ENCODE measurements around the gene EHBP1. TPM values are rescaled to one million over a fixed set of nuclear protein-coding genes. Genes with fewer than 3 reads are reported as not detected.
"Not testable (repeated sequence)": the region's sequence is repeated elsewhere in the genome, so short reads cannot be mapped to it uniquely, and the experiment has no call there.

Gene EHBP1
- total RNA-seq, 2 experiments from 2014 or later = 19.3 to 23.2 TPM

DNA sequence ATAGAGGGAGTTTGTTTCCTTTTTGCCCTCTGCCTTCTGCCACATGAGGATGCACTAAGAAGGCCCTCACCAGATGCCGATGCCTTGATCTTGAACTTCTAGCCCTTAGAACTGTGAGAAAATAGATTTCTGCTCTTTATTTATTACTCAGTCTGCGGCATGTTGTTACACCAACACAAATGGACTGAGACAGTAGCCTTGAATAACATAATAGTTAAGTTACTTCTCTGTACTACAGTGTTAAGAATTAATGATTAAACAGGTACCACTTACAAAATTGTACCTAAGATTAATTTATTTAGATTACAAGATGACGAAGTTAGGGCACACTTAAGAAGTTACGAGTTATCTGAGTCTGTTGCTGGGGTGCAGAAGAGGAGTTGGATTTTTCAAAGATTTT, 42.4 kb downstream of the EHBP1 start:
- no peaks in the 10 kb centered on the region for H3K4me1 Mint-ChIP-seq
- ChIA-PET CTCF (no interaction called here), POLR2A (no interaction called here)
- peaks cover 13% of the 10 kb centered on the region for H3K36me3 Mint-ChIP-seq (ENCODE audit: low read depth)
- H3K4me3 Mint-ChIP-seq = no peak overlapping the region
- H3K9me3 Mint-ChIP-seq = peaks cover 6% of the 10 kb centered on the region
- no peak for DNase-seq
- H3K27me3 Mint-ChIP-seq = no peaks in the 10 kb centered on the region
- no peak overlapping the region for H3K27ac Mint-ChIP-seq

DNA sequence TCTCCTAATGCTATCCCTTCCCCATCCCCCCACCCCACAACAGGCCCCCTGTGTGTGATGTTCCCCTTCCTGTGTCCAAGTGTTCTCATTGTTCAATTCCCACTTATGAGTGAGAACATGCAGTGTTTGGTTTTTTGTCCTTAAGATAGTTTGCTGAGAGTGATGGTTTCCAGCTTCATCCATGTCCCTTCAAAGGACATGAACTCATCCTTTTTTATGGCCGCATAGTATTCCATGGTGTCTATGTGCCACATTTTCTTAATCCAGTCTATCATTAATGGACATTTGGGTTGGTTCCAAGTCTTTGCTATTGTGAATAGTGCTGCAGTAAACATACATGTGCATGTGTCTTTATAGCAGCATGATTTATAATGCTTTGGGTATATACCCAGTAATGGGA, 43.6 kb downstream of the EHBP1 start:
- DNase-seq, POLR2A ChIA-PET, H3K4me1 Mint-ChIP-seq, CTCF ChIA-PET, H3K27ac Mint-ChIP-seq, H3K27me3 Mint-ChIP-seq, H3K4me3 Mint-ChIP-seq: not testable (repeated sequence)
- Mint-ChIP-seq H3K36me3 (ENCODE audit: low read depth) (peaks cover 15% of the 10 kb centered on the region), H3K9me3 (peaks cover 11% of the 10 kb centered on the region)

DNA sequence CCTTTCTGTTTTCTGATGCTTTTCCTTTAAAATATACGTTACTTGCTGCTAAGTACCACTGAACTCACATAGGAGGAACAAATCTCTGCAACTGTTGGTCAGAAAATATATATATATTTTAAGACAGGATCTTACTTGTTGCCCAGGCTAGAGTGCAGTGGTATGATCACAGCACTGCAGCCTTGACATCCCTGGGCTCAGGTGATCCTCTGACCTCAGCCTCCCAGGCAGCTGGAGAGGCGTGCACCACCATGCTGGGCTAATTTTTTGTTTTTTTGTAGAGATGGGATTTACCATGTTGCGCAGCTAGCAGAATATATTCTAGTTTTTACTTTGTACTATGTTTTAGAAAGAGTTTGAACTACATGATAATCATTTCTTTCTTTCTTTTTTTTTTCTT, 51.5 kb downstream of the EHBP1 start:
- CTCF ChIA-PET = interaction anchor here (0.6 to 0.7 kb wide), 3 partner anchors 214 to 502 kb away, joined by 3 to 4 read pairs (median 3); no protein-coding TSS in a partner anchor

DNA sequence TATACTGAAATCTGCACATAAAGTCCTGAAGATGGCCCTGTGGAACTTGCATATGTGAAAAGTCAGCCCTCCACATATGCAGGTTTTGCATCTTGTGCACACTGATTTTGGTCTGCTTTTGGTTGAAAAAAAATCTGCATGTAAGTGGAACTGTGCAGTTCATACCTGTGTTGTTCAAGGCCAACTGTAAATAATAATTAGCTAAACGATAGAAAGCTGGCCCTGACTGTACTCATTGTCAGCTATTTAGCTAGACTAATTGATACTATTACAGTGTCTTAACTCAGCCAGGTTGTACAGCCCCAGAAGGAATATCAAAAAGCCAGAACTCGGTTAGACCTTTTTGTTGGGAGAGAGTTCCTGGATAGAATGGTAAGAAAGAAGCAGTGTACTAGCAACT, 54.5 kb downstream of the EHBP1 start:
- ChIA-PET CTCF (no interaction called here), POLR2A (no interaction called here)
- DNase-seq = no peak
- H3K27me3 Mint-ChIP-seq = no peaks in the 10 kb centered on the region
- no peak overlapping the region for H3K4me3 Mint-ChIP-seq
- peaks cover 3% of the 10 kb centered on the region for H3K36me3 Mint-ChIP-seq (ENCODE audit: low read depth)
- no peaks in the 10 kb centered on the region for H3K4me1 Mint-ChIP-seq
- H3K9me3 Mint-ChIP-seq = peaks cover 3% of the 10 kb centered on the region
- no peak overlapping the region for H3K27ac Mint-ChIP-seq

More for the DNA sequence above, 51.5 kb downstream of the EHBP1 start:
- no peaks in the 10 kb centered on the region for H3K4me1 Mint-ChIP-seq
- H3K27me3 Mint-ChIP-seq = no peaks in the 10 kb centered on the region
- H3K27ac Mint-ChIP-seq = no peak overlapping the region
- peaks cover 9% of the 10 kb centered on the region for H3K36me3 Mint-ChIP-seq (ENCODE audit: low read depth)
- no peak overlapping the region for H3K4me3 Mint-ChIP-seq
- H3K9me3 Mint-ChIP-seq = peaks cover 9% of the 10 kb centered on the region
- no peak for DNase-seq
- POLR2A ChIA-PET = no interaction called here

DNA sequence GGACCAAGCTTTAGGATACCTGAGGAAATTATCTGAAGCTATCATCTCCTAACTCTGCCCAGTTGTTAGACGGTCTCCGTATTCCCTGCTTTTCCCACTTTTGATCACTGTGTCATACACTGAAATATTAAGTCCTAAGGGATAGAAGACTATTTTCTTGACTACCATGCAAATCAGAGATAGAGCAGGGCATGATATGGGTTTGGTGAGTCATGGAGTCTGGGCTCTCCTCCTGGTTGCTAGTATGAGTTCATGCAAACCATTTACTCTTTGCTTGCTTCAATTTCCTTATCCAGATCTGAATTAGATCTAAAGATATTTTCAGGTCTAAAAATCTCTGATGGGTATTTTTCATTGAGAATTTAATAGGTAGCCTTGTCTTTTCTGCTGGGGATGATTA, 55.0 kb downstream of the EHBP1 start:
- no peak for DNase-seq
- ChIA-PET POLR2A (no interaction called here), CTCF (no interaction called here)
- Mint-ChIP-seq H3K27me3 (no peaks in the 10 kb centered on the region), H3K36me3 (ENCODE audit: low read depth) (no peaks in the 10 kb centered on the region), H3K4me1 (no peaks in the 10 kb centered on the region), H3K4me3 (no peak overlapping the region), H3K27ac (no peak overlapping the region), H3K9me3 (no peaks in the 10 kb centered on the region)

DNA sequence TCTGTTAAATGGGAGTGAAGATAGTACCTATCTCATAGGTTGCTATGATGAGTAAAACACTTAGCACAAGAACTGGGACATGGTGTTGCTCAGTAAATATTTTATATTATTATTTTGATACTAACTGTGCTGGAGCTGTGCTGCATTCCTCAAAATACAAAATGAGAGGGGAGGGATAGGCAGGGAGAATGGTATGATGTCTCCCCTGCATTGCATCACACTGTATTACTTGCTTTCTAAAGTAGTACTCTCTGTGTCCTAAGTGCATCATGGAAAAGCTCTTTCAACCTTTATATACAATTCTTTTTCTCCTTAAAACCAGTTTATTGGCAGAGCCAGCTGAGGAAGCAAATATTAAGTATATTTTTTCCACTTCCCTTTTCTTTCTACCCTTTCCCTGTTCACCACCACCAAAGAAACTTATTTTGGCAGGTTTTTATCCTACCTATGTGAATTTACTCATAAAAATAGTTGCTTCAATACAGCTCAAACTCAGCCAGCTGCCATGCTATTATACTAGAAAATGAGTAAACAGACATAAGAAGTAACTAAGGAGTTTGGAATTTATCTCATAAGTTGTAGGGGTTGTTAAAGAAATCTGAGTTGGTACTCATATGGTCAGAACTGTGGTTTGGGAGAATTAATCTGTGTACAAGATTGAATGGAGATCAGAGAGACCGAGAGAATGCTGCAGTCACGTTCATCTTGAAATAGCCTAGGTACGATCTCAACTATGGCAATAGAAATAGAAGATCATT, 60.3 kb downstream of the EHBP1 start:
- no peak overlapping the region for H3K4me3 Mint-ChIP-seq
- no peaks in the 10 kb centered on the region for H3K27me3 Mint-ChIP-seq
- no peaks in the 10 kb centered on the region for H3K36me3 Mint-ChIP-seq (ENCODE audit: low read depth)
- no peaks in the 10 kb centered on the region for H3K4me1 Mint-ChIP-seq
- DNase-seq = no peak
- no peak overlapping the region for H3K27ac Mint-ChIP-seq
- H3K9me3 Mint-ChIP-seq = no peaks in the 10 kb centered on the region
- ChIA-PET CTCF (interaction anchor here (1.1 kb wide), 1 partner anchor 308 kb away, joined by 3 read pairs; no protein-coding TSS in a partner anchor), POLR2A (no interaction called here)

DNA sequence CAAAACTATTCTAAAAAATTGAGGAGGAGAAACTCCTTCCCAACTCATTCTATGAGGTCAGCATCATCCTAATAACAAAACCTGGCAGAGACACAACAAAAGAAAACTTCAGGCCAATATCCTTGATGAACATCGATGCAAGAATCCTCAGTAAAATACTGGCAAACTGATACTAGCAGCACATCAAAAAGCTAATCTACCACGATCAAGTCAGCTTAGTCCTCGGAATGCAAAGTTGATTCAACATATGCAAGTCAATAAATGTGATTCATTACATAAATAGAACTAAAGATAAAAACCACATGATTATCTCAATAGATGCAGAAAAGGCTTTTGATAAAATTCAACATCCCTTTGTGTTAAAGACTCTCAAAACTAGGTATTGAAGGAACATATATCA, 63.1 kb downstream of the EHBP1 start:
- Mint-ChIP-seq H3K4me1 (peaks cover 3% of the 10 kb centered on the region), H3K36me3 (ENCODE audit: low read depth) (no peaks in the 10 kb centered on the region), H3K27me3 (no peaks in the 10 kb centered on the region), H3K9me3 (no peaks in the 10 kb centered on the region), H3K27ac (no peak overlapping the region), H3K4me3 (no peak overlapping the region)
- POLR2A ChIA-PET = no interaction called here
- CTCF ChIA-PET = interaction anchor here (0.8 to 1.2 kb wide), 2 partner anchors 311 to 312 kb away, joined by 3 read pairs; no protein-coding TSS in a partner anchor
- DNase-seq = no peak

DNA sequence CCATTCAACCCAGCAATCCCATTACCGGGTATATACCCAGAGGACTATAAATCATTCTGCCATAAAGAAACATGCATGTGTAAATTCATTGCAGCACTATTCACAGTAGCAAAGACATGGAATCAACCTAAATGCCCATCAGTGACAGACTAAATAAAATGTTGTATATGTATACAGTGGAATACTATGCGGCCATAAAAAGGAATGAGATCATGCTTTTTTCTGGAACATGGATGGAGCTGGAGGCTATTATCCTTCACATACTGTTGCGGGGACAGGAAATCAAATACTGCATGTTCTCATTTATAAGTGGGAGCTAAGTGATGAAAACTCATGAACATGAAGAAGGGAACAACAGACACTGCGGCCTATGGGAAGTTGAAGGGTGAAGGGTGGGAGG, 65.1 kb downstream of the EHBP1 start:
- Mint-ChIP-seq H3K9me3 (no peaks in the 10 kb centered on the region), H3K27ac (no peak overlapping the region), H3K36me3 (ENCODE audit: low read depth) (no peaks in the 10 kb centered on the region), H3K27me3 (no peaks in the 10 kb centered on the region), H3K4me3 (no peak overlapping the region), H3K4me1 (peaks cover 3% of the 10 kb centered on the region)
- no peak for DNase-seq
- ChIA-PET CTCF (interaction anchor here (4.4 kb wide), 1 partner anchor 314 kb away, joined by 30 read pairs; no protein-coding TSS in a partner anchor), POLR2A (no interaction called here)

DNA sequence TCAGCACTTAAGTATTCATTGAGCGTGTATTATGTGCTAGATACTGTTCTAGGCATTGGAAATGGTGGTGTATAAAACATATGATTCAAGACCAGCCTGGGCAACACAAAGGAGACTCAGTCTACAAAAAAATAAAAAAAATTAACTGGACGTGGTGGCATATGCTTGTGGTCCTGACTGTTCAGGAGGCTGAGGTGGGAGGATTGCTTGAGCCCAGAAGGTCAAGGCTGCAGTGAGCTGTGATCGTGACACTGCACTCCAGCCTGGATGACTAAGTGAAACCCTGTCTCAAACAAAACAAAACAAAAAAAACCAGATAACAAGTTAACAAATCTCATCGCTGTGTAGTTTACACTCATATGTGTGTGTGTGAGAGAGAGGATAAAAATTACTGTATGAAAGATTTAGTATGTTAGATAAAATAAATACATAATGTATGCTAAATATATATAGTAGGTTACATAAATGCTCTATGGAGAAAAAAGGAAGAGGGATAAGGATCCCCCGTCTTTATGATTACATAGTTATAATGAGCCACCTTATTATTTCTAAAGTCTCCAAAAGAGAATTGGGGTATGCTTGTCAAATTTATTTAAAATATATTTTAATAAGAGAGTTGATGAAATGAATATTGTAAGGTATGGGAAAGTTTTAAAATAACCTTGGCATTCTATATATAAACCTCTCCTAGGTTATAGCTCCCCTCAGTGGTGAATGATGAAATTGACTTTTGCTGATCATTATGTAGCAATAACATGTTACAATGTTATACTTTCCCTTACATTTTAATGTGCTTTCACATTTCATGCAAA, 69.2 kb downstream of the EHBP1 start:
- ChIA-PET POLR2A (no interaction called here), CTCF (interaction anchor here (0.9 to 4.7 kb wide), 5 partner anchors 10 to 650 kb away, joined by 3 to 59 read pairs (median 13); no protein-coding TSS in a partner anchor)
- DNase-seq = no peak
- Mint-ChIP-seq H3K36me3 (ENCODE audit: low read depth) (no peaks in the 10 kb centered on the region), H3K4me1 (peaks cover 3% of the 10 kb centered on the region), H3K27ac (no peak overlapping the region), H3K27me3 (no peaks in the 10 kb centered on the region), H3K4me3 (no peak overlapping the region), H3K9me3 (no peaks in the 10 kb centered on the region)

DNA sequence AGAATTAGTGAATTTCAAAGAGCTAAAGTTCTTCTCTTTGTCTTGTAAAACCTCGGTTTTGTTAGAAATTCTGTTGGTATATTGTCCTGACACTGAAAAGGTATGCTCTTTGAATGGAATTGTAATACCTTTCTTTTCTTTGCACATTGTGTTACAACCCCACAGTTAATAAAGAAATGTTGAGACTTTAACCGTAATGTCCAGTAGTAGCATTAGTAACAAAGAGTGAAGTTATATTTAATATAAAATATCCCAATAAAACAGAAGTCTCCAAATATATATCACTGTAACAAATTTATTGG, 69.8 kb downstream of the EHBP1 start:
- no peaks in the 10 kb centered on the region for H3K36me3 Mint-ChIP-seq (ENCODE audit: low read depth)
- CTCF ChIA-PET = interaction anchor here (0.9 to 4.7 kb wide), 4 partner anchors 9 to 650 kb away, joined by 3 to 59 read pairs (median 8); no protein-coding TSS in a partner anchor
- peaks cover 3% of the 10 kb centered on the region for H3K4me1 Mint-ChIP-seq
- DNase-seq = no peak
- POLR2A ChIA-PET = no interaction called here
- H3K27me3 Mint-ChIP-seq = no peaks in the 10 kb centered on the region
- no peaks in the 10 kb centered on the region for H3K9me3 Mint-ChIP-seq
- no peak overlapping the region for H3K27ac Mint-ChIP-seq
- no peak overlapping the region for H3K4me3 Mint-ChIP-seq

DNA sequence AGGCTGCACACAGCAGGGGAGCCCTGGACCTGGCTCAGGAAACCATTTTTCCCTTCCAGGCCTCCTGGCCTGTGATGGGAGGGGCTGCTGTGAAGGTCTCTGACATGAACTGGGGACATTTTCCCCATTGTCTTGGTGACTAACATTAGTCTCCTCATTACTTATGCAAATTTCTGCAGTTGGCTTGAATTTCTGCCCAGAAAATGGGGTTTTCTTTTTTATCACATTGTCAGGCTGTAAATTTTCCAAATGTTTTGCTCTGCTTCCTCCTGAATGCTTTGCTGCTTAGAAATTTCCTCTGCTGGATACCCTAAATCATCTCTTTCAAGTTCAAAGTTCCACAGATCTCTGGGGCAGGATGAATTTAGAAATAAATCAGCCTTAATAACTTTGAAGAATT, 78.2 kb downstream of the EHBP1 start:
- no peak overlapping the region for H3K4me3 Mint-ChIP-seq
- no peak overlapping the region for H3K27ac Mint-ChIP-seq
- H3K36me3 Mint-ChIP-seq (ENCODE audit: low read depth) = peaks cover 7% of the 10 kb centered on the region
- no peaks in the 10 kb centered on the region for H3K27me3 Mint-ChIP-seq
- no peaks in the 10 kb centered on the region for H3K4me1 Mint-ChIP-seq
- ChIA-PET POLR2A (no interaction called here), CTCF (no interaction called here)
- peaks cover 8% of the 10 kb centered on the region for H3K9me3 Mint-ChIP-seq
- no peak for DNase-seq

DNA sequence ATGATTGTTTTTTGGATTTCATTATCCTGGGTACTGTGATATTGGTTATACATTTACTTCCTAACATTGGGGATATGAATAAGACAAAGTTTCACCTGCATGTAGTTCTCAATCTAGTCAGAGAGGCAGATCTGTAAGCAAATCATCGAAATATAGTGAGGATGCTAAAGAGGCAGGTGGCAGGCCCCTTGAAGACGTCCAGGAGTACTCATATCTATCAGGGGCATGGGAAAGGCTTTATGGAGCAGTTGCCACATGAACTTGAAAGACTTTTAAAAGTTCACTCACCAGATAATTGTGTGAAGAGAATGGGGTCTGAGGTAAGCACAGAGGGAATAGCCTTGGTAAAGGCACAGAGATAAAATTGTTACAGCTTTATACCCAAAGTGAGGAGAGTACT, 78.8 kb downstream of the EHBP1 start:
- peaks cover 8% of the 10 kb centered on the region for H3K9me3 Mint-ChIP-seq
- no peaks in the 10 kb centered on the region for H3K4me1 Mint-ChIP-seq
- ChIA-PET POLR2A (no interaction called here), CTCF (interaction anchor here (0.8 kb wide), 1 partner anchor 9 kb away, joined by 3 read pairs; no protein-coding TSS in a partner anchor)
- H3K4me3 Mint-ChIP-seq = no peak overlapping the region
- H3K27me3 Mint-ChIP-seq = no peaks in the 10 kb centered on the region
- no peak for DNase-seq
- H3K27ac Mint-ChIP-seq = no peak overlapping the region
- H3K36me3 Mint-ChIP-seq (ENCODE audit: low read depth) = peaks cover 7% of the 10 kb centered on the region

DNA sequence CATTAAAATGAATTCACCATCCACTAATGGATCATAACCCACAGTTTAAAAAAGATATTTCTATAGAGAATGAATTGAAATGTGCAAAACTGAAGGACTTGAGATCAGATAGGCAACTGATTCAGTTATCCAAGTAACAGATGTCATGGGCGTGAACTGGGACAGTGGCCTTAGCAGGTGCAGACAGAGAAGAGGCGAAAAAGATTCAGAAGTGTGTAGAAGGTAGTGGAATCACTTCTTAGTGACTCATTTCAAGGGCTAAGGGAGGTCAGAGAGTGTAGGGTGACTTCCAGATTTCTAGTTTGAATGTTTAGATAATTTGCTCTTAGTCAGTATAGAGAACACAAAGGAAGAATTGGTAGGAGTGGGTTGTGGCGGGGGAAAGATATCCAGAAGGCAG, 79.7 kb downstream of the EHBP1 start:
- peaks cover 7% of the 10 kb centered on the region for H3K36me3 Mint-ChIP-seq (ENCODE audit: low read depth)
- no peak overlapping the region for H3K4me3 Mint-ChIP-seq
- ChIA-PET POLR2A (no interaction called here), CTCF (no interaction called here)
- H3K27ac Mint-ChIP-seq = no peak overlapping the region
- H3K9me3 Mint-ChIP-seq = peaks cover 8% of the 10 kb centered on the region
- no peaks in the 10 kb centered on the region for H3K27me3 Mint-ChIP-seq
- DNase-seq = no peak
- no peaks in the 10 kb centered on the region for H3K4me1 Mint-ChIP-seq
